Naive thymus-derived CD8-positive, alpha-beta T cell (primary cell): ENCODE measurements around the gene PTCH2. TPM values are rescaled to one million over a fixed set of nuclear protein-coding genes. Genes with fewer than 3 reads are reported as not detected.

ENCODE experiments used
- polyA plus RNA-seq, 3 donors: library from polyadenylated mRNA; unstranded; fragments of 300-500 nt; fragmentation: Illumina TruSeq; gene quantifications; one replicate each; pipeline ENCODE4 v1.2.3, GENCODE V29; 2021
- total RNA-seq, 8 experiments: library from RNA in 2 of 8; stranded (reverse) in 2 of 8; gene quantifications; one replicate each; pipeline ENCODE4 v1.2.3 and lab custom pipeline; 2021 to 2026

The PTCH2 gene
- total and polyA plus RNA-seq, 5 experiments from 2014 or later, result 1.6 to 2.0 TPM; not detected in 3

Other genes with a start within 250 kb of the PTCH2 start
- gene TMEM53, start 168.8 kb downstream of the PTCH2 start, total RNA-seq, result 1 to 10 TPM; 1.0 to 2.1 TPM
- 1 to 10 TPM; 4.6 to 5.9 (median 5.5) TPM for gene TMEM53, start 168.8 kb downstream of the PTCH2 start, polyA plus RNA-seq
- gene ARMH1, start 168.5 kb downstream of the PTCH2 start, total RNA-seq, result 10 to 100 TPM; 70.4 to 79.0 TPM
- gene ARMH1, start 168.5 kb downstream of the PTCH2 start, polyA plus RNA-seq, result 10 to 100 TPM; 46.2 to 75.6 (median 53.2) TPM
- not detected for gene RNU5D-1, start 112.1 kb downstream of the PTCH2 start, total RNA-seq
- gene RNU5D-1, start 112.1 kb downstream of the PTCH2 start, polyA plus RNA-seq, result not detected
- gene KIF2C, start 103.4 kb downstream of the PTCH2 start, total RNA-seq, result under 1 TPM; 0.41 to 0.91 TPM
- under 1 TPM; 0.40 to 0.61 (median 0.40) TPM for gene KIF2C, start 103.4 kb downstream of the PTCH2 start, polyA plus RNA-seq
- 1,000 to 10,000 TPM; 2,208 to 2,330 TPM for gene RPS8, start 67.7 kb downstream of the PTCH2 start, total RNA-seq
- gene RPS8, start 67.7 kb downstream of the PTCH2 start, polyA plus RNA-seq, result 1,000 to 10,000 TPM; 1,336 to 1,571 (median 1,431) TPM
- 1 to 10 TPM; 1.6 to 2.2 TPM for gene BEST4, start 55.1 kb downstream of the PTCH2 start, total RNA-seq
- under 1 TPM in 2 of 3 donors, not detected in 1; 0.29 to 0.32 TPM for gene BEST4, start 55.1 kb downstream of the PTCH2 start, polyA plus RNA-seq
- 100 to 1,000 TPM; 139 to 140 TPM for gene PLK3, start 42.9 kb downstream of the PTCH2 start, total RNA-seq
- gene PLK3, start 42.9 kb downstream of the PTCH2 start, polyA plus RNA-seq, result 10 to 100 TPM; 14.3 to 36.0 (median 25.5) TPM
- 1 to 10 TPM; 1.2 to 2.1 TPM for gene DYNLT4, start 35.9 kb downstream of the PTCH2 start, total RNA-seq
- under 1 TPM in 2 of 3 donors, not detected in 1; 0.24 to 0.86 TPM for gene DYNLT4, start 35.9 kb downstream of the PTCH2 start, polyA plus RNA-seq
- 1 to 10 TPM; 6.5 to 8.8 TPM for gene BTBD19, start 34.7 kb downstream of the PTCH2 start, total RNA-seq
- under 1 TPM; 0.16 to 0.47 (median 0.44) TPM for gene BTBD19, start 34.7 kb downstream of the PTCH2 start, polyA plus RNA-seq
- gene EIF2B3, start 143.3 kb upstream of the PTCH2 start, total RNA-seq, result 10 to 100 TPM; 16.0 to 16.5 TPM
- gene EIF2B3, start 143.3 kb upstream of the PTCH2 start, polyA plus RNA-seq, result 10 to 100 TPM; 22.1 to 27.9 (median 22.5) TPM
- 10 to 100 TPM; 47.2 to 49.3 TPM for gene HECTD3, start 168.1 kb upstream of the PTCH2 start, total RNA-seq
- gene HECTD3, start 168.1 kb upstream of the PTCH2 start, polyA plus RNA-seq, result 10 to 100 TPM in 2 of 3 donors, 1 to 10 TPM in 1; 7.2 to 17.8 (median 15.6) TPM
- 10 to 100 TPM; 74.9 to 78.8 TPM for gene UROD, start 169.0 kb upstream of the PTCH2 start, total RNA-seq
- 10 to 100 TPM; 71.6 to 80.9 (median 74.9) TPM for gene UROD, start 169.0 kb upstream of the PTCH2 start, polyA plus RNA-seq